ENCODE data around the gene TMEM238. TPM values are rescaled to one million over a fixed set of nuclear protein-coding genes. Genes with fewer than 3 reads are reported as not detected.

The TMEM238 gene
- total RNA-seq, 2 experiments from 2014 or later, result 14.2 to 14.3 TPM

DNA sequence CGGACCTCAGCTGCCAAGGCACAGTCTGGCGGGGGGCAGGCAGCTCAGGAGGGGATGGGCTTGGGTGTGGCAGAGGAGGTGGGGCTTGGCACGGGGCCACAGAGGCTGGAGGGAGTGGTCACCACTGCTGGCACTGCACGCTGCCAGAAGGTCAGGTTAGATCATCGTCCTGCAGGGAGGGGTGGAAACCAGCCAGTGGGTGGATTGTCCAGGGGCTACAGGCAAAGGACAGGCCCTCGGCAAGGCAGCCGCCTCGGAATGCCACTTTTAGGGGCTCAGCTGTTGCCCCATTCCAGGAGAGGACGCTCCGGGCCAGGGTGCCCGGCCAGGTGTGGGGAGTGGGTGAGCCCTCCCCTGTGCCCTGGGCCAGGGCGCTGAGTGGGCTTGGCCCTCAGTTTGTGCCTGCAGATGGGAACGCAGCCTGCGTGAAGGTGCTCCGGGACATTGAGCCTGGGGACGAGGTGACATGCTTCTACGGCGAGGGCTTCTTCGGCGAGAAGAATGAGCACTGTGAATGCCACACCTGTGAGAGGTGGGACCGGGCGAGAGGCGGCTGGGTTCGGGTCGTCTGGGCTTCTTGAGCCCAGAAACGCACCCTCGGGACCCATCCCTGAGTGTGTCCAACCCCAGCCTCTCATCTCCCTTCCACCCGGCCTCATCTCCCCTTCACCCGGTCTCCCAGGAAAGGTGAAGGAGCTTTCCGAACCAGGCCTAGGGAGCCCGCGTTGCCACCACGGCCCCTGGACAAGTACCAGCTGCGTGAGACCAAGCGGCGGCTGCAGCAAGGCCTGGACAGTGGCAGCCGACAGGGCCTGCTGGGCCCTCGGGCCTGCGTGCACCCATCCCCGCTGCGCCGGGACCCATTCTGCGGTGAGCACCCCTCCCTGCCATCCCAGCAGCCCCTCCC lies 38.0 kb downstream of the TMEM238 start:
- H3K27me3 ChIP-seq (ENCODE audit: control insufficient read depth in 1 of 2, insufficient read depth in 2 of 2, low read length in 2 of 2), result peaks cover under 1 to 3% of the 10 kb centered on the region in 2 experiments
- H3K4me3 ChIP-seq (ENCODE audit: low read length), result no peak overlapping the region
- Mint-ChIP-seq H3K9me3 (no peaks in the 10 kb centered on the region), H3K27me3 (peaks cover 6% of the 10 kb centered on the region), H3K36me3 (ENCODE audit: low read depth) (peaks cover 15% of the 10 kb centered on the region), H3K4me3 (no peak overlapping the region), H3K4me1 (ENCODE audit: low read depth) (peaks cover under 1% of the 10 kb centered on the region), H3K27ac (no peak overlapping the region)
- no peak for ATAC-seq (ENCODE audit: poor library complexity)
- TF ChIP-seq, protein P1, sequence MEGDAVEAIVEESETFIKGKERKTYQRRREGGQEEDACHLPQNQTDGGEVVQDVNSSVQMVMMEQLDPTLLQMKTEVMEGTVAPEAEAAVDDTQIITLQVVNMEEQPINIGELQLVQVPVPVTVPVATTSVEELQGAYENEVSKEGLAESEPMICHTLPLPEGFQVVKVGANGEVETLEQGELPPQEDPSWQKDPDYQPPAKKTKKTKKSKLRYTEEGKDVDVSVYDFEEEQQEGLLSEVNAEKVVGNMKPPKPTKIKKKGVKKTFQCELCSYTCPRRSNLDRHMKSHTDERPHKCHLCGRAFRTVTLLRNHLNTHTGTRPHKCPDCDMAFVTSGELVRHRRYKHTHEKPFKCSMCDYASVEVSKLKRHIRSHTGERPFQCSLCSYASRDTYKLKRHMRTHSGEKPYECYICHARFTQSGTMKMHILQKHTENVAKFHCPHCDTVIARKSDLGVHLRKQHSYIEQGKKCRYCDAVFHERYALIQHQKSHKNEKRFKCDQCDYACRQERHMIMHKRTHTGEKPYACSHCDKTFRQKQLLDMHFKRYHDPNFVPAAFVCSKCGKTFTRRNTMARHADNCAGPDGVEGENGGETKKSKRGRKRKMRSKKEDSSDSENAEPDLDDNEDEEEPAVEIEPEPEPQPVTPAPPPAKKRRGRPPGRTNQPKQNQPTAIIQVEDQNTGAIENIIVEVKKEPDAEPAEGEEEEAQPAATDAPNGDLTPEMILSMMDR (IDR thresholded peaks at IDR 0.05), result no peak
- H3K9me3 ChIP-seq (ENCODE audit: control insufficient read depth in 1 of 2, insufficient read depth in 1 of 2, low read length in 2 of 2), result peaks cover 0 to 3% of the 10 kb centered on the region in 2 experiments
- ChIA-PET CTCF (no interaction called here), POLR2A (no interaction called here)
- no peak overlapping the region for H3K27ac ChIP-seq (ENCODE audit: low read depth in 1 of 2, low read length in 2 of 2)
- DNase-seq, result no peak
- H3K4me1 ChIP-seq (ENCODE audit: insufficient read depth, low read length), result peaks cover 7% of the 10 kb centered on the region
- intact Hi-C loops (cut with DNase I, micrococcal nuclease), result no loop called here
- peaks cover 8% of the 10 kb centered on the region for H3K36me3 ChIP-seq (ENCODE audit: insufficient read depth, low read length)

DNA sequence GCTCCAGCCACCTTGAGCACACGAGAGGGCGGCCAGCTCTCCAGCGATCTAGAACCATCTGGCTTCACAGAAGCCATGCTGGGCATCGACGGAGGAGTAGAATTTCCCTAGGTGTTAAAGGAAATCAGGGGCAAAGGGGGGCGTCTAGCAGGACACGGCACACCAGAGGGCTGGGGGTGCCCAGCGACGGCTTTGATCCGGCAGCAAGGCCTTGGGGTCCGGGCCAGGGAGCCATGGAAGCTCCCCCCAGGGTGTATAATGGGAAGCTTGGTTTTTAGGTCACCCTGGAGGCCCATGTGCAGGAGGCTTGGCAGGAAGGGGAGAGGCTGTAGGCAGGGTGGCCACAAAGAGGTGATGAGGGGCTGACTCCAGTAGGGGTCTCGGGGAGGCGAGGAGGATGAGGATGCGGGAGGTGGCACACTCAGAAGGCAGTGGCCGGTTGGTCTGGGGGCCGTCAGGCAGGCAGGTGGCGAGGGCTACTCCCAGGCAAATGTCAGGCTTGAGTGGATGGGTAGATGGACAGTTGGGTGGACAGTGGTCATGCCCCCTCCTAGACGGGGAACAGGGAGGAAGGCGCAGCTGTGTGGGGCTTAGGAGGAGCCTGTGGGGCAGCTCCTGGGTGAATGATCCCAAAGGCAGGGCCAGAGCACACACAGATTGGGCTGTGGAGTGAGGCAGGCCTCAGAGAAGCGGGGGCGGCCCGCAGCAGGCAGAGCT lies 38.8 kb downstream of the TMEM238 start:
- DNase-seq (no peak), ATAC-seq (ENCODE audit: poor library complexity) (no peak)
- TF ChIP-seq, protein P1 (IDR thresholded peaks at IDR 0.05), result no peak
- Mint-ChIP-seq H3K27me3 (no peaks in the 10 kb centered on the region), H3K4me3 (no peak overlapping the region), H3K4me1 (ENCODE audit: low read depth) (peaks cover 4% of the 10 kb centered on the region), H3K27ac (no peak overlapping the region), H3K9me3 (no peaks in the 10 kb centered on the region), H3K36me3 (ENCODE audit: low read depth) (peaks cover 15% of the 10 kb centered on the region)
- intact Hi-C loops (cut with DNase I, micrococcal nuclease), result no loop called here
- Histone ChIP-seq H3K36me3 (ENCODE audit: insufficient read depth, low read length) (peaks cover 8% of the 10 kb centered on the region), H3K27me3 (ENCODE audit: control insufficient read depth in 1 of 2, insufficient read depth in 2 of 2, low read length in 2 of 2) (peaks cover 0 to 4% of the 10 kb centered on the region in 2 experiments), H3K4me1 (ENCODE audit: insufficient read depth, low read length) (peaks cover 15% of the 10 kb centered on the region), H3K9me3 (ENCODE audit: control insufficient read depth in 1 of 2, insufficient read depth in 1 of 2, low read length in 2 of 2) (peaks cover 0 to 3% of the 10 kb centered on the region in 2 experiments), H3K27ac (ENCODE audit: low read depth in 1 of 2, low read length in 2 of 2) (no peak overlapping the region), H3K4me3 (ENCODE audit: low read length) (no peak overlapping the region)
- POLR2A ChIA-PET, result no interaction called here
- CTCF ChIA-PET, result no interaction called here

DNA sequence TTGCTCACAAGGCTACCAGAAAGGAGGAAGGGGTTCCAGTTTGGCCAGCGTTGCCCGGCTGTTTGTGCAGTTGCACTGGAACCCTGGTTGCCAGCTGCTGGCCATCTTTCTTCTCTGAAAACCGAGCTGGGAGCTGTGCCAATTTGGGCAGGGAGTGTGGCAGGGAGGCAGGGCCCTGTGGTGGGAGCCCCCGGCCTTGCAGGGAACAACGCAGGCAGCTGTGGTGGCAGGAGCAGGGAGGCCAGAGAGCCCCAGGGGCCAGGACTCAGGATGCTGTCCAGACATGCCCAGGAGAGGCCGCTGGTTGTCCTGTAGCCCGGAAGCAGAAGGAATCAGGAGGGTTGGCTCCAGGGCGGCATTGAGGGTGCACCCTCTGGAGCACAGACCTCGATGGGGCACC lies 39.6 kb downstream of the TMEM238 start:
- Mint-ChIP-seq H3K27ac (no peak overlapping the region), H3K4me1 (ENCODE audit: low read depth) (peaks cover 9% of the 10 kb centered on the region), H3K36me3 (ENCODE audit: low read depth) (peaks cover 20% of the 10 kb centered on the region), H3K27me3 (no peaks in the 10 kb centered on the region), H3K9me3 (no peaks in the 10 kb centered on the region), H3K4me3 (no peak overlapping the region)
- ChIA-PET POLR2A (no interaction called here), CTCF (interaction anchor here (0.7 kb wide), 1 partner anchor 89 kb away, joined by 4 read pairs; no protein-coding TSS in a partner anchor)
- no peak overlapping the region for H3K27ac ChIP-seq (ENCODE audit: low read depth in 1 of 2, low read length in 2 of 2)
- intact Hi-C loops (cut with DNase I, micrococcal nuclease), result no loop called here
- TF ChIP-seq, protein P1 (IDR thresholded peaks at IDR 0.05), result no peak
- H3K9me3 ChIP-seq (ENCODE audit: control insufficient read depth in 1 of 2, insufficient read depth in 1 of 2, low read length in 2 of 2), result peaks cover 0 to 3% of the 10 kb centered on the region in 2 experiments
- H3K4me1 ChIP-seq (ENCODE audit: insufficient read depth, low read length), result peaks cover 19% of the 10 kb centered on the region
- H3K27me3 ChIP-seq (ENCODE audit: control insufficient read depth in 1 of 2, insufficient read depth in 2 of 2, low read length in 2 of 2), result peaks cover 0 to 4% of the 10 kb centered on the region in 2 experiments
- ATAC-seq (ENCODE audit: poor library complexity), result no peak
- peaks cover 8% of the 10 kb centered on the region for H3K36me3 ChIP-seq (ENCODE audit: insufficient read depth, low read length)
- DNase-seq, result no peak
- no peak overlapping the region for H3K4me3 ChIP-seq (ENCODE audit: low read length)

Measured in CD4-positive, alpha-beta T cell (primary cell).